Hematopoietic multipotent progenitor cell treated with erythropoietin and hydrocortisone succinate and interleukin-3 and kit ligand, for 8 days (in vitro differentiated cells): ENCODE measurements around the gene CCDC12.

Experiments
- DNase-seq: peaks from one replicate; pipeline ENCODE4 v3.0.0-alpha.2; 2015

CCDC12 gene

GRCh38 chr3:46954178-46954577 lies 22.4 kb downstream of the CCDC12 start:
- no peak for DNase-seq

- no peak for DNase-seq
Measured at GRCh38 chr3:46953234-46954010, 23.1 kb downstream of the CCDC12 start.

- no peak for DNase-seq
Measured at GRCh38 chr3:46952813-46953212, 23.7 kb downstream of the CCDC12 start.

DNA sequence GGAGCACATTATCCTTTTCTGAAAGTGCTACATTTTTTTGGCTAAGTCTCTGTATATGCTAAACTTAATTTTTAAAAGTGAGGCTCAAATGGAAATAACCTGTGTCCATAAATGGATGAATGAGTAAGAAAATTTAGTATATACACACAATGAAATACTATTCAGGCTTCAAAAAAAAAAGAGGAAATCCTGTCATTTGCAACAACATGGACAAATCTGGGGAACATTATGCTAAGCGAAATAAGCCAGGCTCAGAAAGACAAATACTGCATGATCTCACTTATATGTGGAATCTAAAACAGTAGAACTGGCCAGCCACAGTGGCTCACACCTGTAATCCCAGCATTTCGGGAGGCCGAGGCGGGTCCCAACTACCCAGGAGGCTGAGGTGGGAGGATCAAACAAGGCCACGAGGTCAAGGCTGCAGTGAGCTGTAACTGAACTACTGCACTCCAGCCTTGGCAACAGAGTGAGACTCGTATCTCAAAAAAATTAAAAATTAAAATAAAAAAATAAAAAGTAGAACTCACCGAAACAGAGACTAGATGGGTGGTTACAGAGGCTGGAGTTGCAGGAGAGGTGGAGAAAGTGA lies 25.8 kb downstream of the CCDC12 start:
- DNase-seq = no peak

- no peak for DNase-seq
Measured at GRCh38 chr3:46950177-46950576, 26.4 kb downstream of the CCDC12 start.

- no peak for DNase-seq
Measured at GRCh38 chr3:46948830-46949671, 27.5 kb downstream of the CCDC12 start.

DNA sequence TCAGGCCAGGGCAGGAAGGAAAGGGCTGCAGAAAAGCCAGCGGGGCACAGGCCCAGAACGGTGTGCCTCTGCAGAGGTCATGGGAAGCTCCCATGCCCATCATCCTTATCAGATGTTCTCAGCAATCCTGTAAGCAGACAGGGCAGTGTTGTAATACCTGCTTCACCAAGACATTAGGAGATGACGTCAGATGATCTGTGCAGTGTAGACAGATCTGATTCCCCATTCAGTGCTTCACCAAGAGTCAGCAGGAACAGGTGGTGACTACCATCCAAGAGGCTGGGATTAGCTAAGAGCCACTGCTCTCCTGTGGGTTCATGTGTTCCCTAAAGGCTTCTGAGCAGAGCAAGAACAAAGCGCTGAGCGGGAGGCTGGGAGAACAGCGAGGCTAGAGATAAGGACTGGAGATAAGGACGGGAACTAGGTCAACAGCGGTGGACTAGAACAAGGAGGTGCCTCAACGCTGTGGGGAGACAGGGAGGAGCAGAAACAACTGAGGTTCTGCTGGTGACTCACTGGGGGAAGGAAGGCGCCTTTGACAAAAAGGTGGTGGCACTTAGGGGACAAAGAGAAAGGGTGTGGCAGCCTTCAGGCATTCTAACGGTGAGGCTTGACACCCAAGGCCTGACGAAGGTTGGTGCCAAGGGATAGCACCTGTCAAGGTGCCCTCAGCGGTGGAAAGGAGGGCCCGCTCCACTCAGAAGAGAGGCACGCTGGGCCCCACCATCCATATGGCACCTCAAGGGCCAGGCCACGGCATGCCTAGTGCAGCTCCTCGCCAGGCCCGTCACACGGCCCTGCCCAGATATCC lies 28.4 kb downstream of the CCDC12 start:
- peak; percentile 87 for DNase-seq

GRCh38 chr3:46947546-46947901 lies 29.0 kb downstream of the CCDC12 start:
- no peak for DNase-seq

GRCh38 chr3:46946856-46947545 lies 29.5 kb downstream of the CCDC12 start:
- DNase-seq = peak; percentile 88

DNA sequence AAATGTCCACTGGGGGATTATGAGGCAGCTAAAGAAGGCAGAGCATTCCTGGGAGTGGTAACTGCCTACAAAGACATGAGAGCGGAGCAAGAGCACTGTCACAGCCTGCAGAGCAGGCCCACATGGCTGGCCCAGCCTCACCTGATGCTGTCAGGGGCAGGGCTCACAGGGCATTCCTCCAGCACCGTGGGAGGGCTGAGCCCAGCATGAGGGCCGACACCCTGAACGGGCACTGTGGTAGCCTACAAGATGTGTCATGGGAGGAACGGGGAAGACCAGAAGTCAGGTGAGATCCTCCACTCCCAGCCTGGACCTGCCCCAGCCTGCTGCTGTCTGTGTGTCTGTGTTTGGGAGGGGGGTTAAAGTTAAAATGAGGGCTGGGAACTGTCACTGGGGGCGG lies 30.1 kb downstream of the CCDC12 start:
- DNase-seq = peak; percentile 43

GRCh38 chr3:46944191-46944590 lies 32.4 kb downstream of the CCDC12 start:
- no peak for DNase-seq

- DNase-seq = no peak
Measured at GRCh38 chr3:46943237-46944187, 33.0 kb downstream of the CCDC12 start.

GRCh38 chr3:46942481-46943236 lies 33.9 kb downstream of the CCDC12 start:
- no peak for DNase-seq

GRCh38 chr3:46942076-46942475 lies 34.5 kb downstream of the CCDC12 start:
- no peak for DNase-seq

DNA sequence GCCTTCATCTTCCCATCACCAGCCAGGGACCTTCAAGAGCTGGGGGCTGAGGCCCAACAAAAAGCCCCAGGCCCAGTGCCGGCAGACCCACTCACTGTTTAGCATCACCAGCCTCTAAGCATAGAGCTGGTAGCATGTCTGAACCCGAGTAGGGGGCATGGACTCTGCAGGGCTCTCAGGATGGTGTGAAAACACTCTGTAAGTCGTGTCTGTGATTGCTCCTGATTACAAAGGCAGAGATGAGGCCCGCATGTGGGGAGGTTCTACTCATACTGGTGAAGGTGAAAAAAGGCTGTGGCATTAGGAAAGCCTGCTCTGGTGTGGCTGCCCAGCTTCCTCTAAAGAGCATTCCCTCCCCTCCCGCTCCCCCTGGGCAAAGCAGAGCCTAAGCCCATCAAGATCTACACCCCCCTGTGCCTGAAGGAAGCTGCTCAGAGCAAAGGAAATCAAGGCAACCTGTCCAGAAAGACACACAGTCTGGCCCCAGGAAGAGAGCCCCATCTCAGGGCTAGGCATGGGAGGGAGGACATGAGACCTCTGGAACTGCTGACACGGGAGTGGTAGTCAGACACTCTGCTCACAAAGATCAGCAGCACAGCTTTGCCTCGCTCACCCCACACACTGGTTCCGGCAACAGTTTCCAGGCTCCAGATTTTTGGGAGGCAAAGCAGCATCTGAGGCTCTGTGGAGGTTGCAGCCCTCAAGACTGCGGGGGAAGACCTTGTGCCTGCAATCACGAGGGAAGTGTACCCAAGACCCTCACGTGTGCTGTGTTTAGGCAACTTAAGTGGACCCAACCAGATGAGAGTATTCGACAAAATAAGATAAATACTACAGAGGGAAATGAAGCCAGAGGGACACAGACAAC lies 36.7 kb downstream of the CCDC12 start:
- no peak for DNase-seq

GRCh38 chr3:46938118-46938517 lies 38.4 kb downstream of the CCDC12 start:
- DNase-seq = no peak

DNA sequence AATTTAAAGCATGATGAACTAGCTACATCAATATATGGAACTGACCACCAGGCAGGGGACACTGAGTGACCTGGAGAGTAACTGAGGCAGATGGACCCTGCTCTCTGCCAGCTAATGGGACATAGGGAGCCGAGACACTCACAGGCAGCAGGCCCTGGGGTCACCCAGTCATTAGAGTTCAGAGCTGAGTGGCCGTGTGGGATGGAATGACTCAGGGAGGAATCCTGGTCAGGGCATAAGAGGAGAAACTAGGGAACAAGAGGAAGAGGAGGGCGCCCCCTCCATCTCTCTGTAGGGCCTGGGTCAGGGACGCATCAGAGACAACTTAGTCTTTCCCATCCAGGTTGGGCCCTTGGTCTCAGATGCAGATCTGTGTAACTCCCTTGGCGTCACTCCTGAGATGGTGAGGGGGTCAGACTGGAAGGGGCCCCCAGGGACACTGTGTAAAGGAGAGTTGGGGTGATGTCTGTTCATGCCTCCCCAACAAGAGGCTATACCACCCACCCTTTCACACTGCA lies 39.8 kb downstream of the CCDC12 start:
- DNase-seq = no peak

DNA sequence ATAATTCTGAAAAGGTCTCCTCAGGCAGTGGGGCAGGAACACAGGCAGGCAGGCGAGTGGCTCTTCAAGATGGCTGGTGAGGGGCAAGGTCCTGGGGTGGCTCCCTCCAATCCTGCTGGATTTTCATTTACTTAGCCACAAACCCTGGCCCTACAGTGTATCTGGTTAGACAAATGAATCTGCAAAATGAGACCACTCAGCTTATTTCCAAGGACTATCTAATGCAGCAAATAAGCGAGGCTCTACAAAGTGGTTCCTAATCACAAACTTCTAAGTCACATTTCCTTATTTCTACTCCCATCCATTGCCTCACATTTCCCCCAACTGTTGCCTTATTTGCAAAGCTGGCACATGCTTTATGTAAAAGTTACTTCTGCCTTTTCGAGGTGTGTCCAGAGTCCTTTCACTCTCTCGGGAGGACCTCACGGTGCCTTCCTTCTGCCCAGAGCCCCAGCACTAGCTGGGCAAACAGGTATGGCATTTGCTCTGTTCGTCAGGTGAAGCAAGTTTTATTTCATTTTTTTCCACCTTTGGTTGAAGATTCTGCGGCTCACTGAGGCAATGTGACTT lies 40.5 kb downstream of the CCDC12 start:
- DNase-seq = no peak
